ENCODE measurements around the gene LIN37. TPM values are rescaled to one million over a fixed set of nuclear protein-coding genes. Genes with fewer than 3 reads are reported as not detected.
A peak's percentile ranks its signal among the peaks of the same experiment; 100 is the strongest.

Gene LIN37
- total RNA-seq, 2 donors from 2014 or later: 12.6 to 13.6 TPM

DNA sequence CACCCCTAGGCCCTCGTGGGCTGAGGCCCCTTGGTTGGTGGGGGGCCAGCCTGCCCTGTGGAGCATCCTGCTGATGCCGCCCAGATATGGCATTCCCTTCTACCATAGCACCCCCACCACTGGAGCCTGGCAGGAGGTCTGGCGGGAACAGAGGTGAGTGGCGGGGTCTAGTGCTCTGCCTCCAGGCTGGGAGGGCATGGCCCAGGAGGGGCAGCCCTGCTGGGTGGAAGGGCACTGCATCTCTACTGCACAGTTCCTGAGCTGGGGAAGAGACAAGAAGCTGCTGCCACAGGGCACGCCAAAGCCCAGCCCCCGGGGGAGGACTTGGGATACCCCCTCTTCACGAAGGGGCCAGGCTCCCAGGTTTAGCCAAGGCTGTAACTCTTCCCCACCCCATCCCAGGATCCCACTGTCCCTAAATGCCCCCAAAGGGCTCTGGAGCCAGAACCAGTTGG lies 33.0 kb upstream of the LIN37 start:
- Mint-ChIP-seq H3K4me3 (no peak overlapping the region), H3K27ac (peak overlapping the region; percentile 99), H3K4me1 (peaks cover 55% of the 10 kb centered on the region), H3K27me3 (no peaks in the 10 kb centered on the region), H3K36me3 (ENCODE audit: low read depth) (peaks cover 2% of the 10 kb centered on the region)
- DNase-seq (no peak), ATAC-seq (no peak)
- no peaks in the 10 kb centered on the region for H3K9me3 ChIP-seq (ENCODE audit: control insufficient read depth, low read length, poor library complexity, severe bottlenecking)

DNA sequence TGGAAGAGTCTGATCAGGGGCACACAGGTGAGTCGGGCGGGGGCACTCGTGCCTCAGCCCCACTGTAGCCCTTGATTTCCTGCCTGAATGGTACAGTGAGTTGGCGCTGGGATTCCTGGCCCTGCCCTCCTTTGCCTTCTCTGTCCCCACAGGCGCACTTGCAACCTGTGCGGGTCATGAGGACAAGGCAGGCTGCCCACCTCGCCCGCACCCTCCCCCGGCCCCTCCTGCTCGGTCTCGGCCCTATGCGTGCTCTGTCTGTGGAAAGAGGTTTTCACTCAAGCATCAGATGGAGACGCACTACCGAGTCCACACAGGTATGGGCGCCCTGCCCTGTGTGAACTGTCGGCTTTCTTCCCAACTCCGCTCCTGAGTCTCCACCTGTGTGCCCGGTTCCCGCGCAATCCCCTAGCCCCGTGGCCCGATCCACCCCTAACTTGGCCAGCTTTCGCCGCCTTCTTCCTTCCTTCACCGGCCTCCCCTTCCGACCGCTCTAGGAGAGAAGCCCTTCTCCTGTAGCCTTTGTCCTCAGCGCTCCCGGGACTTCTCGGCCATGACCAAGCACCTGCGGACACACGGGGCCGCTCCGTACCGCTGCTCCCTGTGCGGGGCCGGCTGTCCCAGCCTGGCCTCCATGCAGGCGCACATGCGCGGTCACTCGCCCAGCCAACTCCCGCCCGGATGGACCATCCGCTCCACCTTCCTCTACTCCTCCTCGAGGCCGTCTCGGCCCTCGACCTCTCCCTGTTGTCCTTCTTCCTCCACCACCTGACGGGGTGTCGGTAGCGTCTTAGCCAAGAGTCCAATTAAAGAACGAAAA lies 32.2 kb upstream of the LIN37 start:
- no peak for DNase-seq
- Mint-ChIP-seq H3K27me3 (no peaks in the 10 kb centered on the region), H3K27ac (peak overlapping the region; percentile 99), H3K36me3 (ENCODE audit: low read depth) (peaks cover 2% of the 10 kb centered on the region), H3K4me3 (peak overlapping the region; percentile 99), H3K4me1 (peaks cover 51% of the 10 kb centered on the region)
- no peak for ATAC-seq
- H3K9me3 ChIP-seq (ENCODE audit: control insufficient read depth, low read length, poor library complexity, severe bottlenecking): no peaks in the 10 kb centered on the region

DNA sequence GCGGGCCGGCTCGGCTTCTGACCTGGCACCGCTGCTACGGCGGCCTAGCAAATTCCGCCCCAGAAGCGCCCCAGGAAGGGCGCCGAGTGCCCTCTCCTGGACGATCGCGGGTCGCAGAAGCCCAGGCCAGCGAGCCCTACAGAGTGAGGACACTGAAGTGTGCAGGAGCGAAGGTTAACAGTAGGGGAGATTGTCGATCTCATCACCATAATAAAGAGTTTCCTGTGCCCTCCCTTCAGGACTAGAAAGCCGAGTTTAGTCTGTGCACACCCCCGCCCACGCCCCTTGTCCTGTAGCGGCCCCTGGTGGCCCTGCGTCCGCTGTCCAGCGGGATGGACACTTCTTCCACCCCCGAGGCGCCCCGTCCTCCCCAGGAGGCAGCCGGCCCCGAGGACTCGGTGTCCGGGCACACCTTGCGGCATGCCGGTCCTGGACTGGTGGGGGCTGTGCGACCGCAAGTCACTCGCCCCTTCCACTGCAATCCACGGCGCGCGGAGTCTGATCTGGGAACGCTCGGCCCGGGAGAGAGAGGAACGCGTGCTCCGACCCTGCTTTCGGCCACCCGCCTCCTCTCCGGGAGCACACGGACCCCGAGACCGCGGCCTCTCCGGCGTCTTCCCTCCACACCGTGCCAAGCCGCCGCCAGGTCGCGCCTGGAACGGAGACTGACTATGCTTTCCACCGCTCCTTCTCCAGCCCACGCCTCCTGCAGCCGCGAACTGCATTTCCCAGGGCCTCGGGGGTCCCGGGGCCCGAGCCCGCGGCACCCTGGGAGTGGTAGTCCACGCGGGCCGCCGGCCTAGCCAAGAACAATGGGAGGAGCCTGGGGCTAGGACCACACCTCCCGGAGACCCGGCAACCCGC lies 31.3 kb upstream of the LIN37 start:
- no peaks in the 10 kb centered on the region for H3K27me3 Mint-ChIP-seq
- peak overlapping the region; percentile 99 for H3K4me3 Mint-ChIP-seq
- DNase-seq (peak; percentile 94 to 97 (median 95)), ATAC-seq (peak; percentile 86)
- peaks cover 4% of the 10 kb centered on the region for H3K36me3 Mint-ChIP-seq (ENCODE audit: low read depth)
- H3K27ac Mint-ChIP-seq: peak overlapping the region; percentile 99
- H3K9me3 ChIP-seq (ENCODE audit: control insufficient read depth, low read length, poor library complexity, severe bottlenecking): no peaks in the 10 kb centered on the region
- H3K4me1 Mint-ChIP-seq: peaks cover 50% of the 10 kb centered on the region

DNA sequence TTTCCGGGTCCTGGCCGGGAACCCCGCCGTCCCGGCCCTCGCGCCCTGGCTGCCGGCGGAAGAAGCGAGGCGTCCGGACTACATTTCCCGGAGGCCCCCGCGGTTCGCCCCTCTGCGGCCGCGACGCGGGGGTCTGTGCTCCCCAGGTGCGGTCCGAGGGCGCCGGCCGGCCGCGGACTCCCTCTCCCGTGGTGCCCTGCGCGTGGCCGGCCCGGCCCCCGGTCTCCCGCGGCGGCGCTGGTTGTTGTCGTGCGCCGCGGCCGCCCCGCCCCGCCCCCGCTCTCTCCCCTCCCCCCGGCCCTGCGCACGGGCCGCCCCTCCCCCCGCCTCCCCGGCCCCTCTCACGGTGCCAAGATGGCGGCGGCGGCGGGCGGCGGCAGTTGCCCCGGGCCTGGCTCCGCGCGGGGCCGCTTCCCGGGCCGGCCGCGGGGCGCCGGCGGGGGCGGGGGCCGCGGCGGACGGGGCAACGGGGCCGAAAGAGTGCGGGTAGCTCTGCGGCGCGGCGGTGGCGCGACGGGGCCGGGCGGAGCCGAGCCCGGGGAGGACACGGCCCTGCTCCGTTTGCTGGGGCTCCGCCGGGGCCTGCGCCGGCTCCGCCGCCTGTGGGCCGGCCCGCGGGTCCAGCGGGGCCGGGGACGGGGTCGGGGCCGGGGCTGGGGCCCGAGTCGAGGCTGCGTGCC lies 30.6 kb upstream of the LIN37 start, which contains the start of gene KMT2B:
KMT2B (plus strand) TSS at position 339 of the 680 bp plus-strand sequence; CDS start at position 355, 16 bp downstream.
- peaks cover 44% of the 10 kb centered on the region for H3K4me1 Mint-ChIP-seq
- peak within 1 kb of the TSS; percentile 99 for H3K27ac Mint-ChIP-seq
- ATAC-seq (peak; percentile 52), DNase-seq (peak in 1 of 3 donors; percentile 75)
- no peaks in the 10 kb centered on the region for H3K27me3 Mint-ChIP-seq
- no peaks in the 10 kb centered on the region for H3K9me3 ChIP-seq (ENCODE audit: control insufficient read depth, low read length, poor library complexity, severe bottlenecking)
- H3K4me3 Mint-ChIP-seq: peak within 1 kb of the TSS; percentile 99
- H3K36me3 Mint-ChIP-seq (ENCODE audit: low read depth): peaks cover 4% of the 10 kb centered on the region

- no peaks in the 10 kb centered on the region for H3K9me3 ChIP-seq (ENCODE audit: control insufficient read depth, low read length, poor library complexity, severe bottlenecking)
- H3K4me3 Mint-ChIP-seq: peak overlapping the region; percentile 87
- H3K4me1 Mint-ChIP-seq: peaks cover 42% of the 10 kb centered on the region
- DNase-seq: peak in 2 of 3 donors; percentile 22 to 27
- H3K27me3 Mint-ChIP-seq: no peaks in the 10 kb centered on the region
- peak overlapping the region; percentile 72 for H3K27ac Mint-ChIP-seq
- no peak for ATAC-seq
- peaks cover 4% of the 10 kb centered on the region for H3K36me3 Mint-ChIP-seq (ENCODE audit: low read depth)
Measured at GRCh38 chr19:35718345-35719041, 29.9 kb upstream of the LIN37 start.

DNA sequence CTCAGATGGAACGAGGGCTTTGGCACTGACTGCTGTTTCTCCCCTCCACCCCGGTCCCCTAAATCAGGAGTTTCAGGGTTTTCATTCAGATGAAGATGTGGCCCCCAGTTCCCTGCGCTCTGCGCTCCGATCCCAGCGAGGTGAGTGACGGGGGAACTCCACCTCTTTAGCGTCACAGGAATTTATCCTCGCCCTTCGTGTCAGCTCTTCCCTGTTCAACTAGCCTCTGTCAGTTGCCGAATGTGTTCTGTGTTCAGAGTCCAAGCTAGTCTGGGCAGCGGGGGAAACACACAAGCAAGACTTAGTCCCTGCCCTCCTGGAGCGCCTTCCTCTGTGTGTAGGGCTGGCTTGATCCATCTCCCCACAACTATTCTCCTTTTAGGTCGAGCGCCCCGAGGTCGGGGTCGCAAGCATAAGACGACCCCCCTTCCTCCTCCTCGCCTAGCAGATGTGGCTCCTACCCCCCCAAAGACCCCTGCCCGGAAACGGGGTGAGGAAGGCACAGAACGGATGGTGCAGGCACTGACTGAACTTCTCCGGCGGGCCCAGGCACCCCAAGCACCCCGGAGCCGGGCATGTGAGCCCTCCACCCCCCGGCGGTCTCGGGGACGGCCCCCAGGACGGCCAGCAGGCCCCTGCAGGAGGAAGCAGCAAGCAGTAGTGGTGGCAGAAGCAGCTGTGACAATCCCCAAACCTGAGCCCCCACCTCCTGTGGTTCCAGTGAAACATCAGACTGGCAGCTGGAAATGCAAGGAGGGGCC lies 28.8 kb upstream of the LIN37 start:
- DNase-seq: no peak
- no peak for ATAC-seq
- no peaks in the 10 kb centered on the region for H3K9me3 ChIP-seq (ENCODE audit: control insufficient read depth, low read length, poor library complexity, severe bottlenecking)
- no peaks in the 10 kb centered on the region for H3K27me3 Mint-ChIP-seq
- peaks cover 31% of the 10 kb centered on the region for H3K4me1 Mint-ChIP-seq
- peaks cover 4% of the 10 kb centered on the region for H3K36me3 Mint-ChIP-seq (ENCODE audit: low read depth)
- peak overlapping the region; percentile 72 for H3K27ac Mint-ChIP-seq
- peak overlapping the region; percentile 87 for H3K4me3 Mint-ChIP-seq

GRCh38 chr19:35720163-35720524 lies 28.2 kb upstream of the LIN37 start:
- H3K36me3 Mint-ChIP-seq (ENCODE audit: low read depth): peaks cover 4% of the 10 kb centered on the region
- ATAC-seq (no peak), DNase-seq (no peak)
- no peaks in the 10 kb centered on the region for H3K9me3 ChIP-seq (ENCODE audit: control insufficient read depth, low read length, poor library complexity, severe bottlenecking)
- peak overlapping the region; percentile 43 for H3K4me3 Mint-ChIP-seq
- peaks cover 27% of the 10 kb centered on the region for H3K4me1 Mint-ChIP-seq
- no peak overlapping the region for H3K27ac Mint-ChIP-seq
- H3K27me3 Mint-ChIP-seq: no peaks in the 10 kb centered on the region

DNA sequence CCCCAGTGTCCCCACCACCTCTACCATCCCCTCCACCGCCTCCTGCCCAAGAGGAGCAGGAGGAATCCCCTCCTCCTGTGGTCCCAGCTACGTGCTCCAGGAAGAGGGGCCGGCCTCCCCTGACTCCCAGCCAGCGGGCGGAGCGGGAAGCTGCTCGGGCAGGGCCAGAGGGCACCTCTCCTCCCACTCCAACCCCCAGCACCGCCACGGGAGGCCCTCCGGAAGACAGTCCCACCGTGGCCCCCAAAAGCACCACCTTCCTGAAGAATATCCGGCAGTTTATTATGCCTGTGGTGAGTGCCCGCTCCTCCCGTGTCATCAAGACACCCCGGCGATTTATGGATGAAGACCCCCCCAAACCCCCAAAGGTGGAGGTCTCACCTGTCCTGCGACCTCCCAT lies 27.7 kb upstream of the LIN37 start:
- H3K27ac Mint-ChIP-seq: no peak overlapping the region
- no peak for ATAC-seq

GRCh38 chr19:35721374-35721773 lies 27.0 kb upstream of the LIN37 start:
- Mint-ChIP-seq H3K27me3 (no peaks in the 10 kb centered on the region), H3K4me3 (no peak overlapping the region), H3K27ac (no peak overlapping the region), H3K36me3 (ENCODE audit: low read depth) (peaks cover 7% of the 10 kb centered on the region), H3K4me1 (peaks cover 22% of the 10 kb centered on the region)
- DNase-seq: no peak
- H3K9me3 ChIP-seq (ENCODE audit: control insufficient read depth, low read length, poor library complexity, severe bottlenecking): no peaks in the 10 kb centered on the region
- no peak for ATAC-seq

More for the DNA sequence above, 27.7 kb upstream of the LIN37 start:
- no peak for DNase-seq
- H3K4me3 Mint-ChIP-seq: no peak overlapping the region
- H3K36me3 Mint-ChIP-seq (ENCODE audit: low read depth): peaks cover 4% of the 10 kb centered on the region
- no peaks in the 10 kb centered on the region for H3K27me3 Mint-ChIP-seq
- H3K4me1 Mint-ChIP-seq: peaks cover 26% of the 10 kb centered on the region
- no peaks in the 10 kb centered on the region for H3K9me3 ChIP-seq (ENCODE audit: control insufficient read depth, low read length, poor library complexity, severe bottlenecking)

GRCh38 chr19:35722461-35722860 lies 25.9 kb upstream of the LIN37 start:
- Mint-ChIP-seq H3K27ac (no peak overlapping the region), H3K4me1 (peaks cover 17% of the 10 kb centered on the region)

DNA sequence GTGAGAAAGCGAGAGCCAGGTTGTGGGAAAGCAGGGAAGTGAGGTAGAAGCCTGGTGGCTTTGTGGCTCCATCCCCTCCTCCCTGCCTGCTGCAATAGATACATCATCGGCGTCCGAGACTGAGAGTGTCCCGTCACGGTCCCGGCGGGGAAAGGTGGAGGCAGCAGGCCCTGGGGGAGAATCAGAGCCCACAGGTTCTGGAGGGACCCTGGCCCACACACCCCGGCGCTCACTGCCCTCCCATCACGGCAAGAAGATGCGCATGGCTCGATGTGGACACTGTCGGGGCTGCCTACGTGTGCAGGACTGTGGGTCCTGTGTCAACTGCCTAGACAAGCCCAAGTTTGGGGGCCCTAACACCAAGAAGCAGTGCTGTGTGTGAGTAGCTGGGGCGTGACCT lies 25.5 kb upstream of the LIN37 start:
- no peak overlapping the region for H3K27ac Mint-ChIP-seq
- H3K4me1 Mint-ChIP-seq: peaks cover 18% of the 10 kb centered on the region
- H3K36me3 Mint-ChIP-seq (ENCODE audit: low read depth): peaks cover 7% of the 10 kb centered on the region
- H3K4me3 Mint-ChIP-seq: no peak overlapping the region
- ATAC-seq (no peak), DNase-seq (no peak)
- no peaks in the 10 kb centered on the region for H3K27me3 Mint-ChIP-seq
- H3K9me3 ChIP-seq (ENCODE audit: control insufficient read depth, low read length, poor library complexity, severe bottlenecking): no peaks in the 10 kb centered on the region

More at GRCh38 chr19:35722461-35722860, 25.9 kb upstream of the LIN37 start:
- H3K9me3 ChIP-seq (ENCODE audit: control insufficient read depth, low read length, poor library complexity, severe bottlenecking): no peaks in the 10 kb centered on the region
- Mint-ChIP-seq H3K4me3 (no peak overlapping the region), H3K36me3 (ENCODE audit: low read depth) (peaks cover 7% of the 10 kb centered on the region), H3K27me3 (no peaks in the 10 kb centered on the region)
- no peak for DNase-seq
- ATAC-seq: no peak

- DNase-seq (no peak), ATAC-seq (no peak)
- Mint-ChIP-seq H3K27me3 (no peaks in the 10 kb centered on the region), H3K27ac (no peak overlapping the region), H3K36me3 (ENCODE audit: low read depth) (peaks cover 7% of the 10 kb centered on the region), H3K4me1 (peaks cover 23% of the 10 kb centered on the region), H3K4me3 (no peak overlapping the region)
- H3K9me3 ChIP-seq (ENCODE audit: control insufficient read depth, low read length, poor library complexity, severe bottlenecking): no peaks in the 10 kb centered on the region
Measured at GRCh38 chr19:35723671-35724070, 24.7 kb upstream of the LIN37 start.
